ENCODE data around the gene FZR1. TPM values are rescaled to one million over a fixed set of nuclear protein-coding genes. Genes with fewer than 3 reads are reported as not detected.

FZR1 gene
- polyA plus RNA-seq, 2 of the 4 experiments (the other 2 are of a cell fraction) = 13.9 to 18.1 TPM

DNA sequence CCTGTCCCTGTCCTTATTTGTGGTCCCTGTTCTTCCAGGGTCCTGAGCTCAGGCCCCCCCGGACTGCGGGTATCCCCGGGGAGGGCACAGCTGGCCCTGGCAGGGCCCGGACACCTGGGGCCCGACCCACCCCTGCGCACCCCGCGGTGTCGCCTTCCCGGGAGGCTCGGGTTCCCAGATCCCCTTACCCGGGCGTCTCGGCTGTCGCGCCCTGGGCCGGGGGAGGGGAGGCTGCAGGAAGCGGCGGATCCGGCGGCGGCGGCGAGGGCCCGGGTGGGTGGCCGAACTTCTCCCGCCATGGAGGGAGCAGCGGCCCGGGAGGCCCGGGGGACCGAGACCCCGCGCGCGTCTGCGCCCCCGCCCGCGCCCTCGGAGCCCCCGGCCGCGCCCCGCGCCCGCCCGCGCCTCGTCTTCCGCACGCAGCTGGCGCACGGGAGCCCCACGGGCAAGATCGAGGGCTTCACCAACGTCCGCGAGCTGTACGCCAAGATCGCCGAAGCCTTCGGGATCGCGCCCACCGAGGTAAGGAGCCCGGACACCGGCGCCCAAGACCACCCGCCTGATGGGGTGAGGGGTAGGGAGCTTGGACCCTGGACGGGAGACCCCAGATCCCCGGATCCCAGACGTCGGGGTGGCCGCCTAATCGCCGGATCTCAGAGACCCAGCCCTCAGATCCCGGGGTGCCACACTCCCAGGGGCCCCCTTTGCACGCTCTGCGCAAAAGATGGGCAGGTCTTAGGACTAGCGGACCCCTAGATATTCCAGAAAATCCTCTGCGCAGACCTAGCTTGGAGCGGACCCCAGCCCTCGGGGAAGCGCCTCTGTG is 79.4 kb downstream of the FZR1 start, which contains the start of gene GIPC3:
Gene GIPC3, plus strand, starts transcription at position 178 of the 826 bp plus-strand sequence. Its CDS starts 120 bp downstream, at position 298.
- DNase-seq (ENCODE audit: low read depth in 1 of 2, low spot score in 1 of 2) = no peak
- no peak for ATAC-seq
- Histone ChIP-seq H3K4me2 (peak within 1 kb of the TSS; percentile 85), H3K4me3 (peak within 1 kb of the TSS; percentile 34), H3K27ac (peak within 1 kb of the TSS in 1 of 2 experiments; percentile 81; a peak in 3 of 6 replicates), H3K9me3 (no peaks in the 10 kb centered on the region), H3K4me1 (peaks cover 11% of the 10 kb centered on the region; the same call in 1 of the 3 replicates)
- POLR2A ChIA-PET = no interaction called here
- no CpG with 5 or more reads among the region's 84 CpGs for WGBS (ENCODE audit: missing lambda C conversion rate)
- TF ChIP-seq, protein P1, sequence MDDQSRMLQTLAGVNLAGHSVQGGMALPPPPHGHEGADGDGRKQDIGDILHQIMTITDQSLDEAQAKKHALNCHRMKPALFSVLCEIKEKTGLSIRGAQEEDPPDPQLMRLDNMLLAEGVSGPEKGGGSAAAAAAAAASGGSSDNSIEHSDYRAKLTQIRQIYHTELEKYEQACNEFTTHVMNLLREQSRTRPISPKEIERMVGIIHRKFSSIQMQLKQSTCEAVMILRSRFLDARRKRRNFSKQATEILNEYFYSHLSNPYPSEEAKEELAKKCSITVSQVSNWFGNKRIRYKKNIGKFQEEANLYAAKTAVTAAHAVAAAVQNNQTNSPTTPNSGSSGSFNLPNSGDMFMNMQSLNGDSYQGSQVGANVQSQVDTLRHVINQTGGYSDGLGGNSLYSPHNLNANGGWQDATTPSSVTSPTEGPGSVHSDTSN (IDR thresholded peaks at IDR 0.05) = no peak
- TF ChIP-seq PHF8 (IDR thresholded peaks at IDR 0.05; ENCODE audit: borderline replicate concordance, low read depth) = no peak
- TF ChIP-seq HOXB5 (CRISPR knock-in tag; IDR thresholded peaks at IDR 0.05) = no peak
- no peak for TF ChIP-seq MAZ (IDR thresholded peaks at IDR 0.05; ENCODE audit: borderline replicate concordance, low read depth, low read length)
- TF ChIP-seq KDM1A (IDR thresholded peaks at IDR 0.05; ENCODE audit: low read depth) = no peak
- no peak for TF ChIP-seq BHLHE40 (IDR thresholded peaks at IDR 0.05; ENCODE audit: low read depth, low read length)
- TF ChIP-seq SMC3 (IDR thresholded peaks at IDR 0.05) = no peak
- TF ChIP-seq MYC (IDR thresholded peaks at IDR 0.05; ENCODE audit: borderline replicate concordance, low read length) = no peak
- TF ChIP-seq RAD21 (conservative IDR thresholded peaks at IDR 0.05 in 1 of 2, IDR thresholded peaks at IDR 0.05 in 1 of 2) = no peak
- FAIRE-seq = no peak
- CTCF ChIA-PET = interaction anchor here (0.6 to 4.0 kb wide), 14 partner anchors 10 to 267 kb away, joined by 3 to 43 read pairs (median 4); no protein-coding TSS in a partner anchor

DNA sequence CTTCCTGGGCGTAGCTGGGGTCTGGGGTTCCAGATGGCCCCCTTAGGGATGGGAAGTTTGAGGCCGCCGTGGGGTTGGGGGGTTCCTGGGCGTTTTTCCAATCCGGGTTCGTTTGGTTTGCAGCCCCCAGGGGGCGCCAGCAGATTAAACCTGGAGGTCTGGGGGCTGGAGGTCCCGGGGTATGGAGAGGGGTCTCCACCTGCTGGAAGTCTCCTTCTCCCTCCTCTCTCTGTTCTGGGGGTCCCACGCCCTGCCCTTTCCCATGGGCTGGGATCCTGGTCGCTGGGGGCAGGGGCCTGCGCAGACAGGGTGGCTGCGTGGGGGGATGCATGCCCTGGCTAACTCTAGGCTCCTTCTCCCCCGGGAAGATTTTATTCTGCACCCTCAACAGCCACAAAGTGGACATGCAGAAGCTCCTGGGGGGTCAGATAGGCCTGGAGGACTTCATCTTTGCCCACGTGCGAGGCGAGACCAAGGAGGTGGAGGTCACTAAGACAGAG is 80.1 kb downstream of the FZR1 start:
- POLR2A ChIA-PET = no interaction called here
- peaks cover 11% of the 10 kb centered on the region; the same call in 1 of the 3 replicates for H3K4me1 ChIP-seq
- peak in 1 of 2 experiments; percentile 51; a peak in 3 of 6 replicates for ATAC-seq
- CTCF ChIA-PET = interaction anchor here (0.6 to 4.0 kb wide), 15 partner anchors 10 to 101 kb away, joined by 3 to 43 read pairs (median 3); no protein-coding TSS in a partner anchor
- H3K4me3 ChIP-seq = peak overlapping the region; percentile 34; the same call in 2 of the 3 replicates
- 67% methylated on average over 3 of the region's 16 CpGs for WGBS (ENCODE audit: missing lambda C conversion rate)
- H3K9me3 ChIP-seq = peaks cover 5% of the 10 kb centered on the region; the same call in 2 of the 3 replicates
- TF ChIP-seq, protein P2, sequence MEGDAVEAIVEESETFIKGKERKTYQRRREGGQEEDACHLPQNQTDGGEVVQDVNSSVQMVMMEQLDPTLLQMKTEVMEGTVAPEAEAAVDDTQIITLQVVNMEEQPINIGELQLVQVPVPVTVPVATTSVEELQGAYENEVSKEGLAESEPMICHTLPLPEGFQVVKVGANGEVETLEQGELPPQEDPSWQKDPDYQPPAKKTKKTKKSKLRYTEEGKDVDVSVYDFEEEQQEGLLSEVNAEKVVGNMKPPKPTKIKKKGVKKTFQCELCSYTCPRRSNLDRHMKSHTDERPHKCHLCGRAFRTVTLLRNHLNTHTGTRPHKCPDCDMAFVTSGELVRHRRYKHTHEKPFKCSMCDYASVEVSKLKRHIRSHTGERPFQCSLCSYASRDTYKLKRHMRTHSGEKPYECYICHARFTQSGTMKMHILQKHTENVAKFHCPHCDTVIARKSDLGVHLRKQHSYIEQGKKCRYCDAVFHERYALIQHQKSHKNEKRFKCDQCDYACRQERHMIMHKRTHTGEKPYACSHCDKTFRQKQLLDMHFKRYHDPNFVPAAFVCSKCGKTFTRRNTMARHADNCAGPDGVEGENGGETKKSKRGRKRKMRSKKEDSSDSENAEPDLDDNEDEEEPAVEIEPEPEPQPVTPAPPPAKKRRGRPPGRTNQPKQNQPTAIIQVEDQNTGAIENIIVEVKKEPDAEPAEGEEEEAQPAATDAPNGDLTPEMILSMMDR (IDR thresholded peaks at IDR 0.05) = peak; percentile 46
- TF ChIP-seq EHMT2 (IDR thresholded peaks at IDR 0.05; ENCODE audit: low read depth) (no peak), SMC3 (IDR thresholded peaks at IDR 0.05) (peak; percentile 43; the same call in 2 of the 3 replicates), RAD21 (conservative IDR thresholded peaks at IDR 0.05 in 1 of 2, IDR thresholded peaks at IDR 0.05 in 1 of 2) (peak; percentile 44 to 51; a peak in 3 of 5 replicates)
- no peak for DNase-seq (ENCODE audit: low read depth in 1 of 2, low spot score in 1 of 2)
- peak overlapping the region; percentile 85 for H3K4me2 ChIP-seq
- peak overlapping the region in 1 of 2 experiments; percentile 81; a peak in 3 of 6 replicates for H3K27ac ChIP-seq
- no peak for FAIRE-seq

DNA sequence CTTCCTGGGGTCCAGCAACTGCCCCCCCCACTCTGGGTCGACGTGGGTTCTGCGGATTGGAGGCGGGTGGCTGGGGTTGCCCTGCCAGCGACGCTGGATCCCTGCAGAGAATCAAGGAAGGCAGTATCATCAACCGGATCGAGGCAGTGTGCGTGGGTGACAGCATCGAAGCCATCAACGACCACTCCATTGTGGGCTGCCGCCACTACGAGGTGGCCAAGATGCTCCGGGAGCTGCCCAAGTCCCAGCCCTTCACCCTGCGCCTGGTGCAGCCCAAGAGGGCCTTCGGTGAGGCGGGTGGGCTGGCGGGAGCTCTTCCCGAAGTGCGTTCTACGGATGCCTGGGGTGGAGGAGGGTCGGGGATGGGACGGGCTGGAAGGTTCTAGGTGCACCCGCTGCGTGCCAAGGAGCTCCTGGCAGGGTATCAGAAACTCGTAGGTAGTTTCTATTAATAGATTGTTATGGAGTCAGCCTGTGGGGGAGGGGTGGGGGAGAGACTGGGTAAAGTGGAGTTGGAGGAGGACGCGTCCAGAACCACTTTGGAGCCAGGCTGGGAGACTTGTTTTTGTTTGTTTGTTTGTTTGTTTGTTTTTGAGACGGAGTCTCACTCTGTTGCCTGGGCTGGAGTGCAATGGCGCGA is 80.7 kb downstream of the FZR1 start:
- no peak overlapping the region for H3K4me3 ChIP-seq
- TF ChIP-seq NPAS2 (CRISPR knock-in tag; IDR thresholded peaks at IDR 0.05; ENCODE audit: borderline replicate concordance) = no peak
- TF ChIP-seq, protein P3, sequence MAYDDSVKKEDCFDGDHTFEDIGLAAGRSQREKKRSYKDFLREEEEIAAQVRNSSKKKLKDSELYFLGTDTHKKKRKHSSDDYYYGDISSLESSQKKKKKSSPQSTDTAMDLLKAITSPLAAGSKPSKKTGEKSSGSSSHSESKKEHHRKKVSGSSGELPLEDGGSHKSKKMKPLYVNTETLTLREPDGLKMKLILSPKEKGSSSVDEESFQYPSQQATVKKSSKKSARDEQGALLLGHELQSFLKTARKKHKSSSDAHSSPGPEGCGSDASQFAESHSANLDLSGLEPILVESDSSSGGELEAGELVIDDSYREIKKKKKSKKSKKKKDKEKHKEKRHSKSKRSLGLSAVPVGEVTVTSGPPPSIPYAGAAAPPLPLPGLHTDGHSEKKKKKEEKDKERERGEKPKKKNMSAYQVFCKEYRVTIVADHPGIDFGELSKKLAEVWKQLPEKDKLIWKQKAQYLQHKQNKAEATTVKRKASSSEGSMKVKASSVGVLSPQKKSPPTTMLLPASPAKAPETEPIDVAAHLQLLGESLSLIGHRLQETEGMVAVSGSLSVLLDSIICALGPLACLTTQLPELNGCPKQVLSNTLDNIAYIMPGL (CRISPR knock-in tag; IDR thresholded peaks at IDR 0.05; ENCODE audit: borderline replicate concordance) = no peak
- TF ChIP-seq BHLHE40 (IDR thresholded peaks at IDR 0.05; ENCODE audit: low read depth, low read length) = no peak
- no peak for TF ChIP-seq TP53 (CRISPR knock-in tag; IDR thresholded peaks at IDR 0.05)
- no peak for TF ChIP-seq MYC (IDR thresholded peaks at IDR 0.05; ENCODE audit: borderline replicate concordance, low read length)
- 34% methylated on average over 16 of the region's 31 CpGs for WGBS (ENCODE audit: missing lambda C conversion rate)
- FAIRE-seq = no peak
- peak overlapping the region; percentile 85; the same call in 1 of the 3 replicates for H3K4me2 ChIP-seq
- POLR2A ChIA-PET = no interaction called here
- CTCF ChIA-PET = interaction anchor here (0.6 to 4.0 kb wide), 10 partner anchors 9 to 42 kb away, joined by 3 to 43 read pairs (median 4); no protein-coding TSS in a partner anchor
- peak; percentile 44 to 55; a peak in 4 of 6 replicates for ATAC-seq
- peaks cover 11% of the 10 kb centered on the region; the same call in 1 of the 3 replicates for H3K4me1 ChIP-seq
- DNase-seq (ENCODE audit: low read depth in 1 of 2, low spot score in 1 of 2) = no peak
- H3K27ac ChIP-seq = no peak overlapping the region
- H3K9me3 ChIP-seq = peaks cover 8% of the 10 kb centered on the region; the same call in 2 of the 3 replicates

All from A549 (cell line).